ENCODE measurements around the gene BLZF1.
A peak's percentile ranks its signal among the peaks of the same experiment; 100 is the strongest.
"Not testable (repeated sequence)": the region's sequence is repeated elsewhere in the genome, so short reads cannot be mapped to it uniquely, and the experiment has no call there.

The BLZF1 gene

GRCh38 chr1:169367686-169368405 is at the start of gene BLZF1, which contains the start of gene NME7:
TSS of gene BLZF1 (plus strand) at chr1:169368195. CDS start at chr1:169369523, 1,328 bp downstream.
TSS of gene NME7 (minus strand) at chr1:169367797. CDS start at chr1:169367710, 87 bp downstream.
- peak; percentile 97 for DNase-seq

GRCh38 chr1:169318536-169319244 is 49.3 kb upstream of the BLZF1 start:
- DNase-seq: no peak

DNA sequence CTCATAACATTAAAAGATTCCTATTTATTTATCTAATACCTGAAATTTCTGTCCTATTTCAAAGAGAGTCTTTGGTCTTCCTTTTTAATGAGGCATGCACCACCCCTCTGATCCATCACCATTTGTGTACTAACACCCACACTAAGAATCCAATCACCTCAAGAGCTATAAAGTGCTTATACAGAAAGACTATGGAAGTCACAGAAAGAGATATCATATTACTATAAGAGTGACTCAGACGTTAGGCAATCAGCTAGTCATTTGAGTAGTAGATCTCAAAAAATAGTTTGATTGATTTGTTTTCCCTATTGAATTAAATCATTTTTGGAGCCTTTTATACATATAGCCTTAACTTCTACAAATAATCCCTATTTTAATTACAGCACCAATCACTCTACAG is 46.5 kb upstream of the BLZF1 start:
- DNase-seq: no peak

GRCh38 chr1:169322138-169322537 is 45.9 kb upstream of the BLZF1 start:
- no peak for DNase-seq

- no peak for DNase-seq
Measured at GRCh38 chr1:169325117-169325516, 42.9 kb upstream of the BLZF1 start.

GRCh38 chr1:169326261-169326955 is 41.6 kb upstream of the BLZF1 start:
- DNase-seq: no peak

DNA sequence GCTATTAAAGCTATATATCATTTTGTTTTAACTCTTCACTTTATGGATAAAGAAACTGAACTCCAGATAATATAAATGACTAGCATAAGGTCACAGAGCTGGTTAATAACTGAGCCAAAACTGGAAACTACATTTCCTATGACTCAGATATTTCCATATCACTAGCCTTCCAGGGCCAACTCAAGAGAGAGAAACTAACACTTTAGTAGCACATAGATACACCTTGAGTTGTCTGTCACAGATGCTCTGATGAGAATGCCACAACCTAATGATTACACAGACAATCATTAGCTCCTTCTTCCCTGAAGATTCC is 41.1 kb upstream of the BLZF1 start:
- DNase-seq: no peak

DNA sequence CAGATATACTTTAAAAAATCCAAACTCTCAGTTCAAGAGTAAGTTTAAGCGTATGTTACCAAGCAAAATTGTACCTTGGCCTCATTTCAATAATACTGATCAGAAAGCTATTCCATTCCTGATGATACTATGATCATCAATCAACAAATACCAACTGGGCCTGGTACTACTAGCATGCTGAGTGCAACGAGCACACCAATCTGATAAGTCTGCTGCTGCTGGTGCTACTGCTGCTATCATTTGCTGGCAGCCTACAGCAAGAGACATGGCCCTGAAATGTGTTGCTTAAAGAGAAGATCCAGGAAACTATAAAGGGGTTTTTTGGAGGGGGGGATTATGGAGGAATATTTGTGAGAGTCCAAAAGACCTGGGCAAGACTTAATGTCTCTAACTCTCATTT is 40.1 kb upstream of the BLZF1 start:
- DNase-seq: no peak

- DNase-seq: no peak
Measured at GRCh38 chr1:169329383-169329782, 38.6 kb upstream of the BLZF1 start.

DNA sequence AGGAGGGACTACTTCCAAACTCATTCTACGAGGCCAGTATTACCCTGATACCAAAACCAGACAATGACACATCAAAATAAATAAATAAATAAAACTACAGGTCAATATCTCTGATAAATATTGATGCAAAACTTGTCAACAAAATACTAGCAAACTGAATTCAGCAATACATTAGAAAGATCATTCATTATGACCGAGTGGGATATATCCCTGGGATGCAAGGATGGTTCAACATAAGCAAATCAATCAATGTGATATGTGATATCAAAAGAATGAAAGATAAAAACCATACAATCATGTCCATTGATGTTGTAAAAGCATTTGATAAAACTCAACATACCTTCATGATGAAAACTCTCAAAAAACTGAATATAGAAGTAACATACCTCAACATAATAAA is 37.1 kb upstream of the BLZF1 start:
- DNase-seq: no peak

DNA sequence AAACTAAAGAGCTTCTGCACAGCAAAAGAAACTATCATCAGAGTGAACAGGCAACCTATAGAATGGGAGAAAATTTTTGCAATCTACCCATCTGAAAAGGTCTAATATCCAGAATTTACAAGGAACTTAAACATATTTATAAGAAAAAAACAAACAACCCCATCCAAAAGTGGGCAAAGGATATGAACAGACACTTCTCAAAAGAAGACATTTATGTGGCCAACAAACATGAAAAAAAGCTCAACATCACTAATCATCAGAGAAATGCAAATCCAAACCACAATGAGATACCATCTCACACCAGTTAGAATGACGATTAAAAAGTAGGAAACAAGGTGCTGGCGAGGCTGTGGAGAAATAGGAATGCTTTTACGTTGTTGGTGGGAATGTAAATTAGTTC is 33.3 kb upstream of the BLZF1 start:
- not testable (repeated sequence) for DNase-seq

DNA sequence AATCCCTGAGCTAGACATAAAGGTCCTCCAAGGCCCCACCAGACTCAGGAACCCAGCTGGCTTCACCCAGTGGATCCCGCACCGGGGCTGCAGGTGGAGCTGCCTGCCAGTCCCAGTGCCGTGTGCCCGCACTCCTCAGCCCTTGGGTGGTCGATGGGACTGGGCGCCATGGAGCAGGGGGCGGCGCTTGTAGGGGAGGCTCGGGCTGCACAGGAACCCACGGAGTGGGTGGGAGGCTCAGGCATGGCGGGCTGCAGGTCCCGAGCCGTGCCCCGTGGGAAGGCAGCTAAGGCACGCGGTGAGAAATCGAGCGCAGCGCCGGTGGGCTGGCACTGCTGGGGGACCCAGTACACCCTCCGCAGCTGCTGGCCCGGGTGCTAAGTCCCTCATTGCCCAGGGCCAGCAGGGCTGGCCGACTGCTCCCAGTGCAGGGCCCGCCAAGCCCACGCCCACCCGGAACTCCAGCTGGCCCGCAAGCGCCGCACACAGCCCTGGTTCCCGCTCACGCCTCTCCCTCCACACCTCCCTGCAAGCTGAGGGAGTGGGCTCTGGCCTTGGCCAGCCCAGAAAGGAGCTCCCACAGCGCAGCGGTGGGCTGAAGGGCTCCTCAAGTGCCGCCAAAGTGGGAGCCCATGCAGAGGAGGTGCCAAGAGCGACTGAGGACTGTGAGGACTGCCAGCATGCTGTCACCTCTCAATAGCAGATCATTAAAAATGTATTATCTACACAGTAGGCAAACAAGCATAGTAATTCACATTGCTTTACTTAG is 30.9 kb upstream of the BLZF1 start:
- DNase-seq: not testable (repeated sequence)

- DNase-seq: no peak
Measured at GRCh38 chr1:169338617-169339016, 29.4 kb upstream of the BLZF1 start.

DNA sequence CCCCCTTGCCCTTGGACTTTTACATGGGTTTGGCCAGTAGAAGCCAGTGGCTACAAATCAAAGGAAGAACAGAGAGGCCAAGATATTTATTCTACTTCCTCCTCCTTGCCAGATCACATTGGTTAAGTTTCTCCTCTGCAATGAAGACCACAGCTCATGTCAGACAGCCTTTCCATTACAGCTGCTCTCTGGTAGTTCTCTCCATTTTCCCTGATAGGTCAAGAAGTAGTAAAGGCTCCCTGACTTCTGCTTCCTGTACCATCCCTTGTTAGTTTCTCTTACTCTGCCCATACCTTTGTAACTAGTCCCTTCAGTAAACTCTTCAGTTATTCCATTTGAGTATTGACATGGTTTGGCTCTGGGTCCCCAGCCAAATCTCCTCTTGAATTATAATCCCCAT is 28.2 kb upstream of the BLZF1 start:
- DNase-seq: no peak

DNA sequence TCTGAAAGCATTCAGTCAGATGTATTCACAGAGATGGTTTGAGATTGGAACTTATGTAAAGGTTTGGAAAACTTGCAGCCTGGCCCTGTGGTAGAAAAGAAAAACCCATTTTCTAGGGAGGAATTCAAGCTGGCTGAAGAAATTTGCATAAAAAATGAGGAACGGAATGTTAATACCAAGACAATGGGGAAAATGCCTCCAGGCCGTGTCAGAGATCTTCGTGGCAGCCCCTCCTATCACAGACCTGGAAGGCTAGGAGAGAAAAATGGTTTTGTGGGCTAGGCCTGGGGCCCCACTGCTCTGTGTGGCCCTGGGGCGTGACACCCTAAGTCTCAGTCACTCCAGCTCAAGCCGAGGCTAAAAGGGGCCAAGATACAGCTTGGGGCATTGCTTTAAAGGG is 27.1 kb upstream of the BLZF1 start:
- DNase-seq: no peak

GRCh38 chr1:169342096-169342495 is 25.9 kb upstream of the BLZF1 start:
- not testable (repeated sequence) for DNase-seq

DNA sequence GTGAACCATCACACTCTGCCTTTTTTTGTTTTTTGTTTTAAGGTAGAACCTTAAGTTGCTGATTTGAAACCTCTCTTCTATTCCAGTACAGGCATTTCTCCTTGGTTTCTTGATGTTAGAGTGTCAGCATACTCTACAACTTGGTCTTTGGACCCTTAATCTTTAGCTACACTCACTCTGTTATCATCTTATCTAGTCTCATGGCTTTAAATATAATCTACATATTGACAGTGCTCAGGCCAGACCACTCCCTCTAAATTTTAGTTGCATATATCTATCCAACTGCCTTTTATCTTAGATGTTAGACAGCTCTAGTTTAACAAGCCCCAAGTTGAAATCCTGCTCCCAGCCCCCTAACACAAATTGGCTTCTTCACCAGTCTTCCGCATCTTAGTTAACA is 22.5 kb upstream of the BLZF1 start:
- DNase-seq: no peak

DNA sequence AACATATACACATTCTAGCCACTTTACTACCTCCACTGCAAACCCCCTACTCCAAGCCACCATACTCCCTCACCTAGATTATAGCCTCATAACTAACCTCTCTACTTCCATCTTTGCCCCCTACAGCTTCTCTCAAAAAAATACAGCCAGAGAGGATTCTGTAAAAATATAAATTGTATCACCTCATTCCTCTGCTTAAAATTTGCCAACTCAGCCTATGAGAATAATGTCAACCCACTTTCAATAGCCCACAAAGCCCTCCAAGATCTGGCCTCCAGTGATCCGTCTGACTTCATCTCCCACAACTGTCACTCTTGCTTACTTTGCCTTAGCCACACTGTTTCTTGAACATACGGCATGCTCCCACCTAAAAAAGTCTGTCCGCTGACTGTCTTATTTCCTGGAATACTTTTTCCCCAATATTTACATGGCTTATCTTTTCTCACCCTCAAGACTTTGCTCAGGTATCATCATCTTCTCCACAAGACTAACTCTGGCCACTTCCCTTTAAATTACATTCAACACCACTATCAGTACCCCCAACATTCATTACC is 21.9 kb upstream of the BLZF1 start:
- no peak for DNase-seq

DNA sequence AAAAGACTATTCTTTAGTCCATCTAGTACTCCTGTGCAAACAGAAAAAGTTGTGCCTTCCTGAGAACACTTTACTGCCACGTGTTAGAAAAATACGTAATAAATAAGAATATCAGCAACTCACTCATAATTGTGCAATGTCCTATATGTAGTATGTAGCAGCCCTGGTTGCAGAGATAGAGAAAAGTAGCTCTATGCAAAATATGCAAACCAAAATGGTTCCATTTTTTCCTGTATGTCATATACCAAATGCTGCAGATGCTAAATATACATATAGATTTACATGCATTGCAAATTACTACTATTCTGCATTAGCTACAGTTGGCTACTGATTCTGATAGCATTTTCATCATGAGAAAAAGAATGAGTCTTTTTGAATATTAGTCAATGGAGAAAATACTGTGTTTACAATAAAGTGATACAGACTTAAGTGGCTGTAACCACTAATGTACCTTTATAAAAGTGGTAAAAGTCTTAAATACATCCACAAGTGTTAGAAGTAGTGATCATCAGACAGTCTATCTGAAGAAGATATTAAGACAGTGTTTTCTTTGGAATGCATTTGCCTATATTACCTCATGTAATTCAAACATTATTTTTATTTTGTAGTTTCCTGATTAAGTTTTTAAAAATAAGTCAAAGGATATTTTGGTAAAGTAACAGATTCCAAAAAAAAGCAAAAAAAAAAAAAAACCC is 20.2 kb upstream of the BLZF1 start:
- DNase-seq: no peak

GRCh38 chr1:169348383-169349036 is 19.5 kb upstream of the BLZF1 start:
- DNase-seq: no peak

GRCh38 chr1:169360415-169360814 is 7.6 kb upstream of the BLZF1 start:
- DNase-seq: no peak

- no peak for DNase-seq
Measured at GRCh38 chr1:169361281-169361680, 6.7 kb upstream of the BLZF1 start.
